ENCODE measurements around the gene UCHL3. TPM values are rescaled to one million over a fixed set of nuclear protein-coding genes. Genes with fewer than 3 reads are reported as not detected.

UCHL3 gene
- total and polyA plus RNA-seq, 4 donors, result 10.3 to 38.3 (median 29.0) TPM

DNA sequence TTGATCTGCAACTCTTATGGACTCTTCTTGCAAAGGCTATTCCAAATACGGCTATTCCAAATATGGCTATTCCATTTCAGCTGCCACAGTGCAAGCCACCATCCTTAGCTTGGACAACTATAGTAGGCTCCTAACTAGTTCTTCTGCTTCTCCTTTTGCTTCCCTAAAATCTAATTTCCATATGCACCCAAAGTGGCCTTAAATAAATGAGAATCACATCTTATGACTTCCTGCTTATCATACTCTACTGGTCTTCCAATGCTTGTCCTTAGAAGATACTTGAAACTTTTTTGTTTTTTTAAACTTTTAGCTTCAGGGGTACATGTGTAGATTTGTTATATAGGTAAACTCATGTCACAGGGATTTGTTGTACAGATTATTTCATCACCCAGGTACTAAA, 4.9 kb downstream of the UCHL3 start:
- Histone ChIP-seq H3K36me3 (ENCODE audit: control insufficient read depth in 4 of 4, insufficient read depth in 4 of 4, low read length in 4 of 4) (peaks cover 0 to 2% (median under 1%) of the 10 kb centered on the region in 4 donors), H3K9me3 (ENCODE audit: control insufficient read depth in 4 of 4, insufficient read depth in 3 of 4, low read length in 3 of 4) (no peaks in the 10 kb centered on the region), H3K9ac (ENCODE audit: insufficient read depth in 1 of 2, low read length in 2 of 2) (no peak overlapping the region), H3K4me1 (ENCODE audit: control insufficient read depth in 5 of 5, insufficient read depth in 5 of 5, low read length in 5 of 5) (peaks cover 1 to 12% (median 8%) of the 10 kb centered on the region in 5 donors), H3K4me3 (no peak overlapping the region), H3K27ac (ENCODE audit: low read depth in 1 of 2, low read length in 1 of 2) (no peak overlapping the region), H3K27me3 (ENCODE audit: control insufficient read depth in 3 of 3, insufficient read depth in 3 of 3, low read length in 2 of 3) (no peaks in the 10 kb centered on the region)
- ATAC-seq (ENCODE audit: insufficient read depth, low FRiP score) (no peak), DNase-seq (no peak)
- TF ChIP-seq, protein P1, sequence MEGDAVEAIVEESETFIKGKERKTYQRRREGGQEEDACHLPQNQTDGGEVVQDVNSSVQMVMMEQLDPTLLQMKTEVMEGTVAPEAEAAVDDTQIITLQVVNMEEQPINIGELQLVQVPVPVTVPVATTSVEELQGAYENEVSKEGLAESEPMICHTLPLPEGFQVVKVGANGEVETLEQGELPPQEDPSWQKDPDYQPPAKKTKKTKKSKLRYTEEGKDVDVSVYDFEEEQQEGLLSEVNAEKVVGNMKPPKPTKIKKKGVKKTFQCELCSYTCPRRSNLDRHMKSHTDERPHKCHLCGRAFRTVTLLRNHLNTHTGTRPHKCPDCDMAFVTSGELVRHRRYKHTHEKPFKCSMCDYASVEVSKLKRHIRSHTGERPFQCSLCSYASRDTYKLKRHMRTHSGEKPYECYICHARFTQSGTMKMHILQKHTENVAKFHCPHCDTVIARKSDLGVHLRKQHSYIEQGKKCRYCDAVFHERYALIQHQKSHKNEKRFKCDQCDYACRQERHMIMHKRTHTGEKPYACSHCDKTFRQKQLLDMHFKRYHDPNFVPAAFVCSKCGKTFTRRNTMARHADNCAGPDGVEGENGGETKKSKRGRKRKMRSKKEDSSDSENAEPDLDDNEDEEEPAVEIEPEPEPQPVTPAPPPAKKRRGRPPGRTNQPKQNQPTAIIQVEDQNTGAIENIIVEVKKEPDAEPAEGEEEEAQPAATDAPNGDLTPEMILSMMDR (IDR thresholded peaks at IDR 0.05; ENCODE audit: control extremely low read depth, extremely low read depth), result no peak
- 96% methylated on average over 1 of the region's 1 CpG for WGBS, 2 donors

DNA sequence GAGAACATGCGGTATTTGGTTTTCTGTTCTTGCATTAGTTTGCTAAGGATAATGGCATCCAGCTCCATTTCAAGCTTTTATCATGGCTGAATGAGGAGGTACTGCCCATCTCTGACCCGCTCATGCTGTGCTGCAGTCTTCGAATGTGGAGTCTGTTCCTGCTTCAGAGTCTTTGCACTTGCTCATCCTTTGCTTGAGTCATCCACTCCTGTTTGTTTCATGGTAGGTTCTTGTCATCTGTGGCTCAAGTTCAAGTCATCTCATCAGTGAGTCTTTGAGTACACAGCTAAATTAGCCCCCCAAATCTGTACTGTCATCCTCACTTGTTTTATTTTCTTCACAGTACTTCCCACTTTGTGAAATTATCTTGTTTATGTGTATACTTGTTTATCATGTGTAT, 5.4 kb downstream of the UCHL3 start:
- WGBS, 2 donors, result 95 to 97% methylated on average over 3 of the region's 3 CpGs

DNA sequence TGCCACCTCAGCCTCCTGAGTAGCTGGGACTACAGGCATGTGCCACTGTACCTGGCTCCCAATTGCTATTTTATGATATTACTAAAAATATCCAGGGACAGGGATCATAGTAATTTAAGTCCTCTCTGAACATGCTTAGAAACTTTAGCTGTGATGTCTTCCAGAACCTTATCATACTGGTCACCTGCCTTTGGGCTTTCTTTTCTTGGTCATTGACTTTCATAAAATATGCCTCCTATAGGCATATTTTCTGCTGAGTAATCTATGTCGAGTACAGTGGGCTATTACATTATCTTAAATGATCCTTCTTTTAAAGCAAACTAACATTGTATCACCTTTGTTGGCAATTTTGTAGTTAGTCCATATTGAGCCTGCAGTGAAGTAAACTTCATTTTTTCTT, 6.2 kb downstream of the UCHL3 start:
- H3K9me3 ChIP-seq (ENCODE audit: control insufficient read depth in 4 of 4, insufficient read depth in 3 of 4, low read length in 3 of 4), result no peaks in the 10 kb centered on the region
- TF ChIP-seq, protein P1 (IDR thresholded peaks at IDR 0.05; ENCODE audit: control extremely low read depth, extremely low read depth), result no peak
- no peak overlapping the region for H3K4me3 ChIP-seq
- peaks cover 0 to 4% (median 2%) of the 10 kb centered on the region in 5 donors for H3K4me1 ChIP-seq (ENCODE audit: control insufficient read depth in 5 of 5, insufficient read depth in 5 of 5, low read length in 5 of 5)
- ATAC-seq (ENCODE audit: insufficient read depth, low FRiP score) (no peak), DNase-seq (no peak)
- H3K27me3 ChIP-seq (ENCODE audit: control insufficient read depth in 3 of 3, insufficient read depth in 3 of 3, low read length in 2 of 3), result no peaks in the 10 kb centered on the region
- H3K27ac ChIP-seq (ENCODE audit: low read depth in 1 of 2, low read length in 1 of 2), result no peak overlapping the region
- peaks cover 0 to 5% (median 1%) of the 10 kb centered on the region in 4 donors for H3K36me3 ChIP-seq (ENCODE audit: control insufficient read depth in 4 of 4, insufficient read depth in 4 of 4, low read length in 4 of 4)
- 81% methylated on average over 1 of the region's 1 CpG for WGBS, 2 donors
- H3K9ac ChIP-seq (ENCODE audit: insufficient read depth in 1 of 2, low read length in 2 of 2), result no peak overlapping the region

More for the DNA sequence above, 5.4 kb downstream of the UCHL3 start:
- peaks cover 0 to 2% (median under 1%) of the 10 kb centered on the region in 4 donors for H3K36me3 ChIP-seq (ENCODE audit: control insufficient read depth in 4 of 4, insufficient read depth in 4 of 4, low read length in 4 of 4)
- no peak for ATAC-seq (ENCODE audit: insufficient read depth, low FRiP score)
- no peak overlapping the region for H3K9ac ChIP-seq (ENCODE audit: insufficient read depth in 1 of 2, low read length in 2 of 2)
- DNase-seq, result no peak
- TF ChIP-seq, protein P1 (IDR thresholded peaks at IDR 0.05; ENCODE audit: control extremely low read depth, extremely low read depth), result no peak
- H3K9me3 ChIP-seq (ENCODE audit: control insufficient read depth in 4 of 4, insufficient read depth in 3 of 4, low read length in 3 of 4), result no peaks in the 10 kb centered on the region
- H3K4me1 ChIP-seq (ENCODE audit: control insufficient read depth in 5 of 5, insufficient read depth in 5 of 5, low read length in 5 of 5), result peaks cover 1 to 10% (median 8%) of the 10 kb centered on the region in 5 donors
- no peaks in the 10 kb centered on the region for H3K27me3 ChIP-seq (ENCODE audit: control insufficient read depth in 3 of 3, insufficient read depth in 3 of 3, low read length in 2 of 3)
- no peak overlapping the region for H3K4me3 ChIP-seq
- no peak overlapping the region for H3K27ac ChIP-seq (ENCODE audit: low read depth in 1 of 2, low read length in 1 of 2)

DNA sequence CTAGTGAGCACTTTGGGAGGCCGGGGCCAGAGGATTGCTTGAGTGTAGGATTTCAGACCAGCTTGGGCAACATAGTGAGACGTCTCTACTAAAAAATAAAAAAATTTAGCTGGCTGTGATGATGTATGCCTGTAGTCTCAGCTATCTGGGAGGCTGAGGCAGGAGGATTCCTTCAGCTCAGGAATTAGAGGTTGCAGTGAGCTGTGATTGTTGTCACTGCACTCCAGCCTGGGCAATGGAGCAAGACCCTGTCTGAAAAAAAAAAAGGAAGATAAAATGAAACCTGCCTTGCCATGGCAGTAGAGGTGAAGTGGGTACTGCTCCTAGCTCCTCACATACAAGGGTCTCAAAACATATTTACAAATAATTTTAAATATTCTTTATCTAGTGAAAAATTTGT, 7.4 kb downstream of the UCHL3 start:
- WGBS, 2 donors, result 87 to 88% methylated on average over 2 of the region's 2 CpGs
- H3K4me1 ChIP-seq (ENCODE audit: control insufficient read depth in 5 of 5, insufficient read depth in 5 of 5, low read length in 5 of 5), result peaks cover 0 to 4% (median 0%) of the 10 kb centered on the region in 5 donors

More for the DNA sequence above, 7.4 kb downstream of the UCHL3 start:
- no peak overlapping the region for H3K9ac ChIP-seq (ENCODE audit: insufficient read depth in 1 of 2, low read length in 2 of 2)
- H3K27ac ChIP-seq (ENCODE audit: low read depth in 1 of 2, low read length in 1 of 2), result no peak overlapping the region
- DNase-seq, result no peak
- H3K4me3 ChIP-seq, result no peak overlapping the region
- H3K9me3 ChIP-seq (ENCODE audit: control insufficient read depth in 4 of 4, insufficient read depth in 3 of 4, low read length in 3 of 4), result no peaks in the 10 kb centered on the region
- H3K36me3 ChIP-seq (ENCODE audit: control insufficient read depth in 4 of 4, insufficient read depth in 4 of 4, low read length in 4 of 4), result peaks cover 0 to 7% (median 2%) of the 10 kb centered on the region in 4 donors
- TF ChIP-seq, protein P1 (IDR thresholded peaks at IDR 0.05; ENCODE audit: control extremely low read depth, extremely low read depth), result no peak
- no peaks in the 10 kb centered on the region for H3K27me3 ChIP-seq (ENCODE audit: control insufficient read depth in 3 of 3, insufficient read depth in 3 of 3, low read length in 2 of 3)
- ATAC-seq (ENCODE audit: insufficient read depth, low FRiP score), result no peak
